NCI-H187 (cell line): ENCODE measurements around the gene DCAF16.

Experiments
- DNase-seq, 2 experiments: peaks; one replicate each; lab custom pipeline; 2025; lab: John Stamatoyannopoulos, UW

Gene DCAF16

GRCh38 chr4:17781300-17782287 lies 29.0 kb downstream of the DCAF16 start, which contains the start of gene FAM184B:
TSS of gene FAM184B (minus strand) at chr4:17781621. CDS start at chr4:17781299, 322 bp downstream.
- DNase-seq: no peak

GRCh38 chr4:17780501-17781299 lies 29.9 kb downstream of the DCAF16 start:
- DNase-seq: no peak

GRCh38 chr4:17778431-17778830 lies 32.1 kb downstream of the DCAF16 start:
- DNase-seq: no peak

GRCh38 chr4:17773135-17773698 lies 37.3 kb downstream of the DCAF16 start:
- DNase-seq: no peak

GRCh38 chr4:17771284-17771908 lies 39.2 kb downstream of the DCAF16 start:
- DNase-seq: peak; percentile 22 to 60

- no peak for DNase-seq
These were observed 39.7 kb downstream of the DCAF16 start for GRCh38 chr4:17770845-17771244.

GRCh38 chr4:17769406-17770174 lies 41.0 kb downstream of the DCAF16 start:
- DNase-seq: no peak

- no peak for DNase-seq
These were observed 43.6 kb downstream of the DCAF16 start for GRCh38 chr4:17766826-17767458.

GRCh38 chr4:17765514-17766286 lies 44.9 kb downstream of the DCAF16 start:
- DNase-seq: no peak

- DNase-seq: no peak
These were observed 46.6 kb downstream of the DCAF16 start for GRCh38 chr4:17763931-17764330.

- no peak for DNase-seq
These were observed 47.1 kb downstream of the DCAF16 start for GRCh38 chr4:17763416-17763815.

- peak in 1 of 2 experiments; percentile 19 for DNase-seq
These were observed 47.8 kb downstream of the DCAF16 start for GRCh38 chr4:17762726-17763125.

GRCh38 chr4:17761062-17761461 lies 49.5 kb downstream of the DCAF16 start:
- no peak for DNase-seq

- DNase-seq: no peak
These were observed 49.9 kb downstream of the DCAF16 start for GRCh38 chr4:17760626-17761025.

- DNase-seq: peak; percentile 47 to 72
These were observed 52.1 kb downstream of the DCAF16 start for GRCh38 chr4:17758485-17758884.

GRCh38 chr4:17757621-17758020 lies 52.9 kb downstream of the DCAF16 start:
- no peak for DNase-seq

GRCh38 chr4:17753646-17754045 lies 56.9 kb downstream of the DCAF16 start:
- DNase-seq: no peak
